HG03521 (cell line): ENCODE measurements around the gene VPS13D.
"Not testable (repeated sequence)": the region's sequence is repeated elsewhere in the genome, so short reads cannot be mapped to it uniquely, and the experiment has no call there.

Source experiments
- ATAC-seq: cut with Tn5 transposase; IDR thresholded peaks from one replicate; pipeline ENCODE4 v1.9.1; 2021; ENCODE audit warnings: mild to moderate bottlenecking, moderate library complexity; ENCODE audit not compliant: unreplicated experiment

The VPS13D gene

GRCh38 chr1:12506281-12507280 is 276.8 kb downstream of the VPS13D start:
- no peak for ATAC-seq

DNA sequence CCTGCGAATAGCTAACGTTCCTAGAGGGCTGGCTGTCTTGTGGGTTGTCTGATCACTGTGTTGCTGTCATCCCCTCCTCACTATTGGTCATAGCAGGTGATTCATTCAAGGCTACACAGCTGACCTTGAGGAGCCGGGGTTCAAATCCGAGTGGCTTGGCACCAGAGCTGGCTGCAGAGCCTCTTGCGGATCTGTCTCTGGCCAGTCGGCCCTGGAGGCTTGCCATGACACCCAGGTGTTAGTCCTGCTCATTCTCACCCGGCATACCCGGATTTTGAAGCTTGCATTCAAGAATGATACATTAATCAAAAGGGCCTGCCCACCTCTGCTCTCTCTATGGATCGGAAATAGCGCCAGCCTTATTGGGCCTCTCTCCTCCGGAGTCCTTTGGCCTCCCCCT is 277.8 kb downstream of the VPS13D start:
- no peak for ATAC-seq

DNA sequence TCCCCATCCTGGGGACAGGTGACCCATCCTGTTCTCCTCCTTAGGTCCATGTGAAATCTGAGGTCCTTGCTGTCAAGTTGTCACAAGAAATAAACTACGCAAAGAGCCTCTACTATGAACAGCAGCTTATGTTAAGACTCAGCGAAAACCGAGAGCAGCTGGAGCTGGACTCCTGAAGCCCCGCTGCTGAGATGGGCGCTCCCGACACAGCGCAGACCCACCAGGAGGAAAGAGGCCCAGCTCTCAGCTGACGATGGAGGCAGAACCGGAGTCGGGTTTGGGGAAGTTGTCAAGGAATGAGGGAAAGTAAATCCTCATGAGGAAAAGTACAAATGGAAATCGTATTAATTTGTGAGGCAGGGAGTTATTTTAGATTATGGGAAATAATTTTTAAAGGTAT is 279.0 kb downstream of the VPS13D start:
- no peak for ATAC-seq

- no peak for ATAC-seq
These were observed 281.3 kb downstream of the VPS13D start for GRCh38 chr1:12511128-12511484.

DNA sequence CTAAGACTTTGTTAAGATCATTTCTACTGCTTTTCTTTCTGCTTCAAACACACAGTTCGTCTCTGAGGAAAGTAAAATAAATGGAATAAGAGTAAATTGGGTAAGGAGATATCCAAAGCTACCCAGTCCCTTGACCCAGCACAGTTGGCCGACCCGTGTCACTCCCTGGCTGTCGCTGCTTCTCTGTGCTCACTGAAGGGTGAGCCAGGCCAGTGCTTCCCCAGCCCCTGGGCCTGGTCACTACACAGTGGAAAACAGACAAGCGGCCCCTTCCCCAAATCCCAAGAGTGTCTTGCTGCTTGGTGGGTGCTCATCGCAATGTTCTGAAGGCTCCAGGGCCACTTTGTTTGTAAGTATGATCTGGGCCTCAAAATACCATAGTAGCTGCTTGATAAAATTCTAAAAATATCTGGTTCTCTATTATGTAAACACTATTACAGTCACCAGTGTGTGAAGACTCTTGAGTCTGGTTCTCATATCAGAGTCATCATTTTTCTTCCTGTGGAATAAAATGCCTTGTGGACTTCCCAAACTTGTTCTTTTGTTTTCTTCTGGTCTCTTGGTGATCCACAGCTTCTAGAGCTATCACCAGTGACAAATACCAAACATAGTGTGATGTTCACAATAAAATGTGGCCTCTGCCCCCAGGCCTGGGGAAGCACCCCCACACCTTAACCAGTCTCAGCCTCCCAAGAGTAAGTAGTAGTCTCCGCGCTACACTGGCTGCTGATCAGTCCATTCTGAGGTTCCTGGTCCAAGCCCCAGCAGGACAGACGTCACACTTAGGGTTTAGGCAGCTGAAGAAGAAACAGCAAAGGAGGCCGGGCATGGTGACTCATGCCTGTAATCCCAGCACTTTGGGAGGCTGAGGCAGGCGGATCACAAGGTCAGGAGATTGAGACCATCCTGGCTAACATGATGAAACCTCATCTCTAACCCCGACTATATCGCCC is 282.0 kb downstream of the VPS13D start:
- ATAC-seq: no peak

DNA sequence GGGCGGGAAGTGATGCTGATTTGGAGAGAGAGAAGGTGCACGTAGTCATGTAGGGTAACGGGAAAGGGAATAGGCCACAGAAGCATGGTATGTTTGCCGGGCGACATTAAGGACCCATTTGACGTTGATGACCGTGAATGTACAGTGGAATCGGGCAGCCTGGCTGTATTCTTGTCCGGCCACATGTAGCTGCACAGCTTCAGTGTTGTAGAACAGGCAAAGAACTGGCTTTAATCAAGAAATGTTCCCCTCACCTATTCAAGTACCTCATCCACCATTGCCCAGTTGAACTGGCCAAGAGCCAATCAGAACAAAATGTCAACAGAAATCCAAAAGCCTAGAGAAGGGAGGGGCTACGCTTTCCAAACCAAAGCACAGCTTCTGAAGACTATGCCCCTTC is 283.4 kb downstream of the VPS13D start:
- ATAC-seq: no peak

GRCh38 chr1:12514590-12514989 is 284.8 kb downstream of the VPS13D start:
- ATAC-seq: no peak

GRCh38 chr1:12515234-12515633 is 285.4 kb downstream of the VPS13D start:
- no peak for ATAC-seq

DNA sequence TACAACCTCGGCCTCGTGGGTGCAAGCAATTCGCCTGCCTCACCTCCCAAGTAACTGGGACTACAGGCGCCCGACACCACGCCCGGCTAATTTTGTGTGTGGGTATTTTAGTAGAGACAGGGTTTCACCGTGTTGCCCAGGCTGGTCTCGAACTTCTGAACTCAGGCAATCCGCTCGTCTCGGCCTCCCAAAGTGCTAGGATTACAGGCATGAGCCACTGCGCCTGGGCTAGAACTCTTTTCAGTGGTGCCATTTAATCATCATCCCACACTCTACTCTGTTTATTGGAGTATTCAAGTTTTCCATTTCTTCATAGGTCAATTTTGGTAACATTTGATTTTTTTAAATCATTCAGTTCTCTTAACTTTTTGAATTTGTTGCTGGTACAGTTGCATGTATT is 286.9 kb downstream of the VPS13D start:
- ATAC-seq: no peak

GRCh38 chr1:12518931-12519692 is 289.3 kb downstream of the VPS13D start:
- no peak for ATAC-seq

GRCh38 chr1:12519693-12520364 is 290.0 kb downstream of the VPS13D start:
- no peak for ATAC-seq

- no peak for ATAC-seq
These were observed 291.3 kb downstream of the VPS13D start for GRCh38 chr1:12521096-12521495.

GRCh38 chr1:12522780-12523179 is 292.9 kb downstream of the VPS13D start:
- not testable (repeated sequence) for ATAC-seq

DNA sequence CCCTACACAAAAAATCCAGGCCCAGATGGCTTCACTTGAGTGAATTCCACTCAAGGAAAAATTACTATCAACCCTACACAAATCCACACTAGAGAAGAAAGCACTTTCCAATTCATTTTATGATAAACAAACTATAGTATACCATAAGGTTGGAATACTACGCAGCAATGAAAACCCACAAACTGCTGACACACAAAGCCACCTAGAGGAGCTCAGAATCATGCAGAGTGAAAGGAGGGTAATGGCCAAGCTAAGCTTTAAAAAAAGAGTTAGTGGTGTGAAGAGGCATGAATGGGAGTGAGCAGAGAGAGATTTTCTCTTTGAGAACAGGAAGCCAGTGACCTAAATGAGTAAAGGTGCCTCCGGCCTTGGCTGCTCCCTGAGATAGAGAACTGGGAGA is 294.4 kb downstream of the VPS13D start:
- no peak for ATAC-seq

GRCh38 chr1:12525311-12526181 is 295.7 kb downstream of the VPS13D start:
- ATAC-seq: no peak

GRCh38 chr1:12527564-12527963 is 297.7 kb downstream of the VPS13D start:
- no peak for ATAC-seq

DNA sequence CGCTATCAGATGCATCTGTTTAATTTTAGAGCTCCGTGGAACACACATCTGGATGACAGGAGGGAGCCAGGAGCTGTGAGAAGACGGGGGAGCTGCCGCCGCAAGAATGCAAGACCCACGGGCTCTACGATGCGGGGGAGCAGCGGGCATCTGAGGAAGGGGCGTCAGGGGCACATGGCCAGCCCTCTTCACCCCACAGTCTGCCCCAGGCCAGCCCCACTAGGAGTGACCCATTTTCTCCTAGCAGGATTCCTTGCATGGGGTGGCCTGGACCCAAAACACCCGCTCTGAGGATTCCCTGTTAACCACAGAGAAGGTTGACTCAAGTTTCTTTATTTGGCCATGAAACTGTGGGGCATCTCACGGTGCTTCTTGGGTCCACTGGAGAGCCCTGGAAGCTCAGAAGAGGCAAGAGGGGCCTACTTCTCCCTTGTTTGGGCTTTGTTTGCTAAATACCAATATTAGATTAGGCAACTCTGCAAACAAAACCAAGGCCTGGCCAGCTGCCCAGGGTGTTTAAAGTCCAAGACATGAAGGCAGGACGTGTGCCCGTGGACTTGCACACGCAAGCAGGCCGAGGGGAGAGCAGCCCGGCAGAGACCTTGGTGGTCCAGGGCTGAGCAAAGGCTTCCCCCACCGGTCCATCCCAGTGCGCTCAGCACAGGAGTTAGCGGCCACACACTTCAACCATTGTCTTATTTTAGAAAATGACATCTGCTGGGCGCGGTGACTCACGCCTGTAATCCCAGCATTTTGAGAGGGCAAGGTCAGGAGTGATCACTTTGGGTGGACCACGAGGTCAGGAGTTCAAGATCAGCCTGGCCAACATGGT is 298.4 kb downstream of the VPS13D start:
- ATAC-seq: no peak

GRCh38 chr1:12529640-12530174 is 299.9 kb downstream of the VPS13D start:
- no peak for ATAC-seq
